ENCODE data around the gene VWA8. TPM values are rescaled to one million over a fixed set of nuclear protein-coding genes. Genes with fewer than 3 reads are reported as not detected.
"Not testable (repeated sequence)": the region's sequence is repeated elsewhere in the genome, so short reads cannot be mapped to it uniquely, and the experiment has no call there.

The VWA8 gene
- total RNA-seq, 1 donor from 2014 or later, result 22.2 TPM

- no peak for DNase-seq
Observed at GRCh38 chr13:41966671-41967070, 5.8 kb upstream of the VWA8 start.

GRCh38 chr13:41962994-41963393 is 2.1 kb upstream of the VWA8 start:
- no peak for DNase-seq

GRCh38 chr13:41961466-41961760 is 504 bp upstream of the VWA8 start:
- DNase-seq, result no peak

- peak; percentile 2 for DNase-seq
Observed at GRCh38 chr13:41960211-41960636, 685 bp downstream of the VWA8 start.

GRCh38 chr13:41956272-41956671 is 4.6 kb downstream of the VWA8 start:
- DNase-seq, result no peak

- DNase-seq, result no peak
Observed at GRCh38 chr13:41955605-41956004, 5.3 kb downstream of the VWA8 start.

GRCh38 chr13:41954226-41954625 is 6.7 kb downstream of the VWA8 start:
- DNase-seq, result no peak

GRCh38 chr13:41952749-41953148 is 8.2 kb downstream of the VWA8 start:
- no peak for DNase-seq

GRCh38 chr13:41949104-41949503 is 11.8 kb downstream of the VWA8 start:
- not testable (repeated sequence) for DNase-seq

- DNase-seq, result no peak
Observed at GRCh38 chr13:41945926-41946325, 15.0 kb downstream of the VWA8 start.

GRCh38 chr13:41944635-41945397 is 16.1 kb downstream of the VWA8 start:
- DNase-seq, result no peak

GRCh38 chr13:41944229-41944628 is 16.7 kb downstream of the VWA8 start:
- no peak for DNase-seq

GRCh38 chr13:41942462-41943094 is 18.3 kb downstream of the VWA8 start:
- no peak for DNase-seq

GRCh38 chr13:41941174-41941573 is 19.7 kb downstream of the VWA8 start:
- DNase-seq, result no peak

- DNase-seq, result no peak
Observed at GRCh38 chr13:41939398-41939797, 21.5 kb downstream of the VWA8 start.

GRCh38 chr13:41938918-41939317 is 22.0 kb downstream of the VWA8 start:
- DNase-seq, result no peak

GRCh38 chr13:41937388-41937787 is 23.5 kb downstream of the VWA8 start:
- DNase-seq, result no peak

- DNase-seq, result no peak
Observed at GRCh38 chr13:41935501-41935900, 25.4 kb downstream of the VWA8 start.

- no peak for DNase-seq
Observed at GRCh38 chr13:41934994-41935393, 25.9 kb downstream of the VWA8 start.

- no peak for DNase-seq
Observed at GRCh38 chr13:41934120-41934519, 26.8 kb downstream of the VWA8 start.

- no peak for DNase-seq
Observed at GRCh38 chr13:41931337-41931736, 29.6 kb downstream of the VWA8 start.

GRCh38 chr13:41930154-41930553 is 30.8 kb downstream of the VWA8 start:
- DNase-seq, result no peak

- DNase-seq, result no peak
Observed at GRCh38 chr13:41928323-41928722, 32.6 kb downstream of the VWA8 start.

GRCh38 chr13:41925014-41925413 is 35.9 kb downstream of the VWA8 start:
- no peak for DNase-seq

Measured in skin of body (tissue), 2 donors.